ENCODE measurements around the gene ZFAND3.

DNA sequence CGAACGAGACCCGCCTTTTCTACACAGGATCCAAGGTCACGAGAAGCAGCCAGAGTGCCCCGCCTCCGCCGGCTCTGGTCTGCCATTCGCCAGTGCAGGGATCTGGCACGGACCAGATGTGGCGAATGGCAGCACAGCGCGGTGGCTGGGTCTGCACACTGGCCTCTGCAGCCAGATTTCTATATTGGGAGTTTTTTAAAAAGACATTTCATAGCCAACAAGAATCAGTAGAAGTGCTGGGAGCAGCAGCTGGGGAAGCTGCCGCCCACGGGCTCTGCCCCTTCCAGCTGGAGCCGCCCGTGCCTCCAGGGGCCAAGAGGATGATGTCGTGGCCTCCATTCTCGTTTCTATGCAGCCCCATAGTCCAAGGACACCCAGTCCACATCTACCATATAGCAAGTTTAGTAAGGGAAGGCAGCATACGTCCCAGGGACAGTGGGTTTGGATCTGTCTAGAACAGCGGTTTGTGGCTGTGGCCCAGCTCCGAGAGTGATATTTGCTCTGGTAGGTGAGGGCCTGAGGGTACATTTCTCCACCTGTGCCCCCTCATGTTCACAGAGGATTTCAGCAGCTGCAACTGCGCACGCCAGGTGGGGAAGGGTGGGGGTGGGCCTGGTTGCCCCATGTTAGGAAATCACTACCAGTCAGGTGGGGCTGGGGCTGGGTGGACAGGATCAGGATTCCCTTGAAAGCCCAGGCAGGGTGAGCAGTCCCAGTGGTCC is 333.7 kb downstream of the ZFAND3 start:
- TF ChIP-seq, protein P1, sequence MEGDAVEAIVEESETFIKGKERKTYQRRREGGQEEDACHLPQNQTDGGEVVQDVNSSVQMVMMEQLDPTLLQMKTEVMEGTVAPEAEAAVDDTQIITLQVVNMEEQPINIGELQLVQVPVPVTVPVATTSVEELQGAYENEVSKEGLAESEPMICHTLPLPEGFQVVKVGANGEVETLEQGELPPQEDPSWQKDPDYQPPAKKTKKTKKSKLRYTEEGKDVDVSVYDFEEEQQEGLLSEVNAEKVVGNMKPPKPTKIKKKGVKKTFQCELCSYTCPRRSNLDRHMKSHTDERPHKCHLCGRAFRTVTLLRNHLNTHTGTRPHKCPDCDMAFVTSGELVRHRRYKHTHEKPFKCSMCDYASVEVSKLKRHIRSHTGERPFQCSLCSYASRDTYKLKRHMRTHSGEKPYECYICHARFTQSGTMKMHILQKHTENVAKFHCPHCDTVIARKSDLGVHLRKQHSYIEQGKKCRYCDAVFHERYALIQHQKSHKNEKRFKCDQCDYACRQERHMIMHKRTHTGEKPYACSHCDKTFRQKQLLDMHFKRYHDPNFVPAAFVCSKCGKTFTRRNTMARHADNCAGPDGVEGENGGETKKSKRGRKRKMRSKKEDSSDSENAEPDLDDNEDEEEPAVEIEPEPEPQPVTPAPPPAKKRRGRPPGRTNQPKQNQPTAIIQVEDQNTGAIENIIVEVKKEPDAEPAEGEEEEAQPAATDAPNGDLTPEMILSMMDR (conservative IDR thresholded peaks at IDR 0.05; ENCODE audit: low read depth, low read length): no peak
- no peak for TF ChIP-seq POLR2A (IDR thresholded peaks at IDR 0.05; ENCODE audit: low read depth, low read length)
- no peak for TF ChIP-seq SMC3 (IDR thresholded peaks at IDR 0.05; ENCODE audit: low read depth, low read length)
- TF ChIP-seq FOS (IDR thresholded peaks at IDR 0.05; ENCODE audit: low read depth, low read length): no peak
- no peak for TF ChIP-seq MXI1 (IDR thresholded peaks at IDR 0.05; ENCODE audit: borderline replicate concordance, low read depth, low read length)
- no peak for TF ChIP-seq RCOR1 (IDR thresholded peaks at IDR 0.05; ENCODE audit: insufficient replicate concordance, low read length)
- TF ChIP-seq RFX5 (IDR thresholded peaks at IDR 0.05; ENCODE audit: low read depth, low read length): no peak
- no peak for TF ChIP-seq CHD1 (IDR thresholded peaks at IDR 0.05; ENCODE audit: low read depth, low read length)

All from IMR-90 (cell line).